ENCODE results near the gene GADL1. TPM values are rescaled to one million over a fixed set of nuclear protein-coding genes. Genes with fewer than 3 reads are reported as not detected.

Gene GADL1
- total and polyA plus RNA-seq, 2 experiments from 2014 or later = not detected

DNA sequence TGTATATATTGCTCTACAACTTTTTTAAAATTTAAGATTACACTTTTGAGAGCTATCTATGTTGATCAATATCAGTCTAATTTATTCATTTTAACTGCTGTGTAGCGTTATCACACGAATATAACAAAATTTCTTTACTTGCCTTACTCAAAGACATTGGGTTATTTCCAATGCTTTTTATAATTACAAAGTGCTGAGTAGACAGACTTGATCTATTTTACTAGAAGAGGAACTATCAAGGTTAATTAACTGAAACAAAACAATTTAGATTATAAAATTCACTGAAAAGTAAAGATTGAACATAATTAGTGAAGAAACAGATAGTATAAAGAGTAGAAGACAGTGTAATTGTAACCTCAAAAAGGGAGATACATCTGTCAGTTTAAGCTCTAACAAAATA is 182.6 kb downstream of the GADL1 start:
- WGBS, 2 experiments (ENCODE audit: low coverage in 1 of 2, low lambda C conversion rate in 2 of 2, missing lambda C conversion rate in 2 of 2) = 94 to 95% methylated on average over 2 of the region's 2 CpGs
- H3K27me3 ChIP-seq (replicated peaks; ENCODE audit: insufficient read depth) = no peaks in the 10 kb centered on the region
- H3K9me3 ChIP-seq (ENCODE audit: low read depth) = no peaks in the 10 kb centered on the region
- no peaks in the 10 kb centered on the region for H4K20me1 ChIP-seq (ENCODE audit: insufficient read depth)
- no peak overlapping the region for H3K9ac ChIP-seq
- no peak overlapping the region for H3K4me3 ChIP-seq
- in situ Hi-C loops (cut with MboI) = no loop called here
- H3K4me1 ChIP-seq (ENCODE audit: insufficient read depth) = no peaks in the 10 kb centered on the region
- no peaks in the 10 kb centered on the region for H3K79me2 ChIP-seq (ENCODE audit: insufficient read depth)
- no peaks in the 10 kb centered on the region for H3F3A ChIP-seq (ENCODE audit: insufficient read depth)
- no peak overlapping the region for H2AFZ ChIP-seq
- no peak for TF ChIP-seq EZH2phosphoT487 (IDR thresholded peaks at IDR 0.05; ENCODE audit: insufficient read depth, low read depth)
- no peak overlapping the region for H3K27ac ChIP-seq
- H3K36me3 ChIP-seq (ENCODE audit: low read depth) = no peaks in the 10 kb centered on the region
- no peak for DNase-seq
- no peaks in the 10 kb centered on the region for H3K9me2 ChIP-seq (ENCODE audit: insufficient read depth)
- no peak overlapping the region for H3K4me2 ChIP-seq (ENCODE audit: unreplicated experiment)

DNA sequence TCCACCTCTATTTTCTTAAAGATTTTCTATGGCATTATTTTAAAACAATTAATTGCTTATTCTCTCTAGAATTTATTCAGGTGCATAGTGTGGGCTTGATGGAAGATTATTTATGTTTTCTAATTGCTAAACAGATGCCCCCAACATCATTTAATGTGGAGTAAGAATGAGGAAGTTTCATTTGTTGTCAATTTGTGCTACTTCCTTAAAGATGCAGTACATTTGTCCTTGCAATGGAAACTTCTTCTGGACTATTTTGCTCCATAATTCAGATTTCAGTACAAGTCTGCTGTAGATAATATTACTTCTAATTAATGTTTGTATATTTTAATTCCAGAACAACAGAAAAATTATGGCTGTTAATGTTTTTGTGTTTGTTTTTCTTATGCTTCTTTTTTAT is 183.3 kb downstream of the GADL1 start:
- Histone ChIP-seq H2AFZ (no peak overlapping the region), H3F3A (ENCODE audit: insufficient read depth) (no peaks in the 10 kb centered on the region), H3K27me3 (replicated peaks; ENCODE audit: insufficient read depth) (no peaks in the 10 kb centered on the region), H4K20me1 (ENCODE audit: insufficient read depth) (no peaks in the 10 kb centered on the region), H3K36me3 (ENCODE audit: low read depth) (no peaks in the 10 kb centered on the region), H3K4me1 (ENCODE audit: insufficient read depth) (no peaks in the 10 kb centered on the region), H3K9me2 (ENCODE audit: insufficient read depth) (no peaks in the 10 kb centered on the region), H3K4me3 (no peak overlapping the region), H3K27ac (no peak overlapping the region), H3K9me3 (ENCODE audit: low read depth) (no peaks in the 10 kb centered on the region), H3K4me2 (ENCODE audit: unreplicated experiment) (no peak overlapping the region), H3K79me2 (ENCODE audit: insufficient read depth) (no peaks in the 10 kb centered on the region), H3K9ac (no peak overlapping the region)
- DNase-seq = no peak
- in situ Hi-C loops (cut with MboI) = no loop called here
- TF ChIP-seq EZH2phosphoT487 (IDR thresholded peaks at IDR 0.05; ENCODE audit: insufficient read depth, low read depth) = no peak
- TF ChIP-seq EZH2 (IDR thresholded peaks at IDR 0.05; ENCODE audit: insufficient read depth, poor library complexity, severe bottlenecking) = no peak

GRCh38 chr3:30710017-30710416 is 184.4 kb downstream of the GADL1 start:
- Histone ChIP-seq H3K27me3 (replicated peaks; ENCODE audit: insufficient read depth) (no peaks in the 10 kb centered on the region), H3K4me1 (ENCODE audit: insufficient read depth) (no peaks in the 10 kb centered on the region), H3K9ac (no peak overlapping the region), H3K36me3 (ENCODE audit: low read depth) (no peaks in the 10 kb centered on the region), H2AFZ (no peak overlapping the region), H3K9me2 (ENCODE audit: insufficient read depth) (no peaks in the 10 kb centered on the region), H3K79me2 (ENCODE audit: insufficient read depth) (no peaks in the 10 kb centered on the region), H3K4me3 (no peak overlapping the region), H4K20me1 (ENCODE audit: insufficient read depth) (no peaks in the 10 kb centered on the region), H3K4me2 (ENCODE audit: unreplicated experiment) (no peak overlapping the region), H3K27ac (no peak overlapping the region), H3K9me3 (ENCODE audit: low read depth) (no peaks in the 10 kb centered on the region), H3F3A (ENCODE audit: insufficient read depth) (no peaks in the 10 kb centered on the region)
- in situ Hi-C loops (cut with MboI) = no loop called here
- 78 to 80% methylated on average over 7 of the region's 7 CpGs for WGBS, 2 experiments (ENCODE audit: low coverage in 1 of 2, low lambda C conversion rate in 2 of 2, missing lambda C conversion rate in 2 of 2)
- DNase-seq = no peak
- TF ChIP-seq EZH2phosphoT487 (IDR thresholded peaks at IDR 0.05; ENCODE audit: insufficient read depth, low read depth) = no peak
- no peak for TF ChIP-seq EZH2 (IDR thresholded peaks at IDR 0.05; ENCODE audit: insufficient read depth, poor library complexity, severe bottlenecking)

- in situ Hi-C loops (cut with MboI) = no loop called here
- no peak overlapping the region for H3K4me3 ChIP-seq
- no peak overlapping the region for H3K4me2 ChIP-seq (ENCODE audit: unreplicated experiment)
- no peaks in the 10 kb centered on the region for H3K9me2 ChIP-seq (ENCODE audit: insufficient read depth)
- H3K4me1 ChIP-seq (ENCODE audit: insufficient read depth) = no peaks in the 10 kb centered on the region
- H3K79me2 ChIP-seq (ENCODE audit: insufficient read depth) = no peaks in the 10 kb centered on the region
- no peak for DNase-seq
- H3F3A ChIP-seq (ENCODE audit: insufficient read depth) = peaks cover 7% of the 10 kb centered on the region; the same call in 1 of the 2 replicates
- H3K9ac ChIP-seq = no peak overlapping the region
- H3K27ac ChIP-seq = no peak overlapping the region
- no peaks in the 10 kb centered on the region for H3K27me3 ChIP-seq (replicated peaks; ENCODE audit: insufficient read depth)
- H4K20me1 ChIP-seq (ENCODE audit: insufficient read depth) = no peaks in the 10 kb centered on the region
- no peak overlapping the region for H2AFZ ChIP-seq
- no peaks in the 10 kb centered on the region for H3K36me3 ChIP-seq (ENCODE audit: low read depth)
- TF ChIP-seq EZH2 (IDR thresholded peaks at IDR 0.05; ENCODE audit: insufficient read depth, poor library complexity, severe bottlenecking) = no peak
- no peak for TF ChIP-seq EZH2phosphoT487 (IDR thresholded peaks at IDR 0.05; ENCODE audit: insufficient read depth, low read depth)
- H3K9me3 ChIP-seq (ENCODE audit: low read depth) = no peaks in the 10 kb centered on the region
Measured at GRCh38 chr3:30708472-30708871, 186.0 kb downstream of the GADL1 start.

GRCh38 chr3:30707825-30708224 is 186.6 kb downstream of the GADL1 start:
- no peaks in the 10 kb centered on the region for H3K27me3 ChIP-seq (replicated peaks; ENCODE audit: insufficient read depth)
- no peaks in the 10 kb centered on the region for H3K4me1 ChIP-seq (ENCODE audit: insufficient read depth)
- H4K20me1 ChIP-seq (ENCODE audit: insufficient read depth) = no peaks in the 10 kb centered on the region
- no peaks in the 10 kb centered on the region for H3K79me2 ChIP-seq (ENCODE audit: insufficient read depth)
- H3K4me2 ChIP-seq (ENCODE audit: unreplicated experiment) = no peak overlapping the region
- H3K9me3 ChIP-seq (ENCODE audit: low read depth) = no peaks in the 10 kb centered on the region
- H3K9ac ChIP-seq = no peak overlapping the region
- TF ChIP-seq EZH2phosphoT487 (IDR thresholded peaks at IDR 0.05; ENCODE audit: insufficient read depth, low read depth) (no peak), EZH2 (IDR thresholded peaks at IDR 0.05; ENCODE audit: insufficient read depth, poor library complexity, severe bottlenecking) (no peak)
- 98 to 99% methylated on average over 4 of the region's 4 CpGs for WGBS, 2 experiments (ENCODE audit: low coverage in 1 of 2, low lambda C conversion rate in 2 of 2, missing lambda C conversion rate in 2 of 2)
- H2AFZ ChIP-seq = no peak overlapping the region
- no peaks in the 10 kb centered on the region for H3K36me3 ChIP-seq (ENCODE audit: low read depth)
- in situ Hi-C loops (cut with MboI) = no loop called here
- no peak for DNase-seq
- H3K4me3 ChIP-seq = no peak overlapping the region
- no peaks in the 10 kb centered on the region for H3K9me2 ChIP-seq (ENCODE audit: insufficient read depth)
- peaks cover 7% of the 10 kb centered on the region; the same call in 1 of the 2 replicates for H3F3A ChIP-seq (ENCODE audit: insufficient read depth)
- H3K27ac ChIP-seq = no peak overlapping the region
